Bronchial epithelial cell (primary cell): ENCODE results near the gene FRY. TPM values are rescaled to one million over a fixed set of nuclear protein-coding genes. Genes with fewer than 3 reads are reported as not detected.

Experiments
- DNase-seq: peaks from one replicate; pipeline ENCODE4 v3.0.0-alpha.2; 2010; ENCODE audit warnings: low read depth
- FAIRE-seq: peaks from 2 replicates; lab custom pipeline; 2011; peaks lifted over from hg19 to GRCh38; lab: Jason Lieb, UNC
- H3K27me3 ChIP-seq: 2 replicates; pipeline ENCODE4 v1.5.1; 2011; ENCODE audit warnings: low read length; ENCODE audit not compliant: control insufficient read depth, insufficient read depth
- H3K36me3 ChIP-seq: 2 replicates; pipeline ENCODE4 v1.5.1; 2011; ENCODE audit warnings: low read length; ENCODE audit not compliant: control insufficient read depth, insufficient read depth
- H3K4me3 ChIP-seq: 2 replicates; pipeline ENCODE4 v1.5.1; 2011; ENCODE audit warnings: mild to moderate bottlenecking, low read depth, low read length, control low read depth
- total RNA-seq: library from RNA; depleted of rRNA; stranded (reverse); fragments of >200 nt; gene quantifications from 2 replicates; pipeline ENCODE4 v1.2.1, GENCODE V29; 2014
- TF ChIP-seq, protein P1 (sequence below): IDR thresholded peaks from 2 replicates; pipeline ENCODE4 v1.5.1; 2011; ENCODE audit warnings: mild to moderate bottlenecking, moderate library complexity, low read length, control low read depth, inconsistent platforms; ENCODE audit not compliant: insufficient read depth, severe bottlenecking

Gene FRY
- total RNA-seq, 1 donor from 2014 or later, result 0.79 TPM

DNA sequence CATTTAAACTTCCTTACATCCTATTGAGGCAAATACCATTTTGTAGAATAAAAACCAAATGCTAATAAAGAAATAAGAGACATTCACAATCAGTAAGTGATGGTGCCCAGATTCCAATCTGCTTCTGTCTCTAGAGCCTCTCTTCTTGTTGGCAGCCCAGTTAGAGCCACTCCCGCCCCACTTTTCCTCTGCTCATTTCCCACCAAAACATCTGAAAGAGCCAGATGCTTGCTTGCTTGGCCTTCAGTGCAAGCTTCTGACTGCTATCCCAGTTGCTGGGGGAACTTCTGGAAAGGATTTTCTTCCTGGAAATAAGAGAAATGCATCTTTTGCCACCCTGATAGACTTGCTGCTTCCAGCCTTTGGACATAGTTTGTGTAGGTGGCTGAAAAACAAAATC, 12.9 kb downstream of the FRY start:
- Histone ChIP-seq H3K27me3 (no peaks in the 10 kb centered on the region), H3K4me3 (no peak overlapping the region), H3K36me3 (no peaks in the 10 kb centered on the region)
- no peak for DNase-seq
- no peak for FAIRE-seq
- TF ChIP-seq, protein P1, sequence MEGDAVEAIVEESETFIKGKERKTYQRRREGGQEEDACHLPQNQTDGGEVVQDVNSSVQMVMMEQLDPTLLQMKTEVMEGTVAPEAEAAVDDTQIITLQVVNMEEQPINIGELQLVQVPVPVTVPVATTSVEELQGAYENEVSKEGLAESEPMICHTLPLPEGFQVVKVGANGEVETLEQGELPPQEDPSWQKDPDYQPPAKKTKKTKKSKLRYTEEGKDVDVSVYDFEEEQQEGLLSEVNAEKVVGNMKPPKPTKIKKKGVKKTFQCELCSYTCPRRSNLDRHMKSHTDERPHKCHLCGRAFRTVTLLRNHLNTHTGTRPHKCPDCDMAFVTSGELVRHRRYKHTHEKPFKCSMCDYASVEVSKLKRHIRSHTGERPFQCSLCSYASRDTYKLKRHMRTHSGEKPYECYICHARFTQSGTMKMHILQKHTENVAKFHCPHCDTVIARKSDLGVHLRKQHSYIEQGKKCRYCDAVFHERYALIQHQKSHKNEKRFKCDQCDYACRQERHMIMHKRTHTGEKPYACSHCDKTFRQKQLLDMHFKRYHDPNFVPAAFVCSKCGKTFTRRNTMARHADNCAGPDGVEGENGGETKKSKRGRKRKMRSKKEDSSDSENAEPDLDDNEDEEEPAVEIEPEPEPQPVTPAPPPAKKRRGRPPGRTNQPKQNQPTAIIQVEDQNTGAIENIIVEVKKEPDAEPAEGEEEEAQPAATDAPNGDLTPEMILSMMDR, result no peak

DNA sequence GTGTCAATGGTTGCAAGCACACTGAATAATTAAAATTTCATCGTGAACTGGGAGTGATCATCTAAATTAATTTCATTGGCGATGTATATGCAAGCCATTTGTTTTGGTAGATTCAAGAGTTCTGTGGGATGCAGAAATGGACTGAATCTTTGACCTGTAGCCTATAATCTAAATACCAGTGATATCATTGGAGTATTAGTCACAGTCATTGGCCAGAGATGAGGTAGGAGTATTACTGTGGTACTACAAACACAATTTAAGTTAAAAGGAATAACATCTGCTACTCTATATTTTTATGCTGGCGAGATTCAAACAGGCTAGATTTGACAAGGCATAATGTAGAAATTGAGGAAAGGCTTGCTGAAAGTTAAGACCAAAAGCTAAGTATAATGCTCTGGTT, 14.0 kb downstream of the FRY start:
- FAIRE-seq (no peak), DNase-seq (no peak)
- TF ChIP-seq, protein P1, result no peak
- Histone ChIP-seq H3K27me3 (no peaks in the 10 kb centered on the region), H3K4me3 (no peak overlapping the region), H3K36me3 (no peaks in the 10 kb centered on the region)

- Histone ChIP-seq H3K27me3 (no peaks in the 10 kb centered on the region), H3K36me3 (no peaks in the 10 kb centered on the region), H3K4me3 (no peak overlapping the region)
- TF ChIP-seq, protein P1, result no peak
- DNase-seq (peak; percentile 16), FAIRE-seq (no peak)
Observed at GRCh38 chr13:32045982-32046785, 14.6 kb downstream of the FRY start.

DNA sequence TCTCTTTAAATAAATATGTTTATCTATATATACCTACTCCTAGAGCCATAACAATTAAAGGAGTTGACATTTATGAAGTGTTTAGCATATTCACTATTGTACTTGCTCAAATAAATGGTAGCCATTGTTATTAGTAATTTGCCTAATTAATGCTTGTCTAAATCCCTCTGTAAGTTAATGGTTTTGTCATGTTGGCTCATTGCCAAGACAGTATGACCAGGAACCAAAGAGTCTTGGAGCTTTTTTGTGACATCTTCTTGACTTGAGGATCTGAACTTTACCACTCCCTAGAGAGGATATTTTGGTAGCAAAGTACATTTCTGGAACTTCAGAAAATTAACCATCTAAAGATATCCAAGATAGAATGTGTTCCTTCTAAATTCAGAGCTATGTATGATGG, 15.5 kb downstream of the FRY start:
- Histone ChIP-seq H3K27me3 (no peaks in the 10 kb centered on the region), H3K4me3 (no peak overlapping the region), H3K36me3 (no peaks in the 10 kb centered on the region)
- FAIRE-seq, result no peak
- no peak for DNase-seq
- TF ChIP-seq, protein P1, result no peak

DNA sequence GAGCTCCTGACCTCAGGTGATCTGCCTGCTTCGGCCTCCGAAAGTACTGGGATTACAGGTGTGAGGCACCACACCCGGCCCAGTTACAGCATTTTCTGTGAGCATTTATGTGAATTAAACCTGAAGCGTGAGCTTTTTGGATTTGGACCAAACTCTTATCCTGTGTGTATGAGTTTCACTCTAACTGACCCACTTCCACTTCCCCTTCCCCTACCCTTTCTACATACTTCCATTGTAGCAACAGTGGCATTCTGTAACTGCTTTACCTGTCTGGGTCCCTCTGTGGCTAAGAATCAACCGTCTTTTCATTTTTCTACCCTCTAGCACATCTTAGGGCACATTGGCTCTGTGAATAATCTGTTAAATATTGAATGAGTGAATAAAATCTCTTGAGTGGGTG, 16.2 kb downstream of the FRY start:
- no peak for FAIRE-seq
- TF ChIP-seq, protein P1, result no peak

More for the DNA sequence above, 16.2 kb downstream of the FRY start:
- Histone ChIP-seq H3K4me3 (no peak overlapping the region), H3K27me3 (no peaks in the 10 kb centered on the region), H3K36me3 (no peaks in the 10 kb centered on the region)
- no peak for DNase-seq
